ENCODE measurements around the gene SLC38A6. TPM values are rescaled to one million over a fixed set of nuclear protein-coding genes. Genes with fewer than 3 reads are reported as not detected.

Gene SLC38A6
- total and polyA plus RNA-seq, 2 of the 13 experiments (the other 11 are each of a cell fraction or from before 2014, with no cell fraction given): 6.9 to 22.1 TPM

GRCh38 chr14:61019537-61019936 lies 38.5 kb downstream of the SLC38A6 start:
- H2AFZ ChIP-seq (ENCODE audit: low read length): no peak overlapping the region
- no peaks in the 10 kb centered on the region for H3K27me3 ChIP-seq (ENCODE audit: control insufficient read depth in 1 of 2, insufficient read depth in 2 of 2, low read length in 2 of 2)
- H3K4me1 ChIP-seq (ENCODE audit: insufficient read depth, low read length): no peaks in the 10 kb centered on the region
- no peak for FAIRE-seq
- no peak overlapping the region for H3K9ac ChIP-seq (ENCODE audit: insufficient read depth, low read depth, low read length)
- H3K4me3 ChIP-seq (replicated peaks in 1 of 3; ENCODE audit: insufficient read depth in 1 of 3, low read depth in 2 of 3, low read length in 3 of 3): no peak overlapping the region
- CTCF ChIA-PET (ENCODE audit: low intra/inter-chr PET ratio, low total read pairs): no interaction called here
- no TSS peak for BruUV-seq (replicated peaks)
- no peak for DNase-seq (ENCODE audit: low spot score)
- no peaks in the 10 kb centered on the region for H4K20me1 ChIP-seq (ENCODE audit: insufficient read depth, low read length)
- POLR2A ChIA-PET: no interaction called here
- intact Hi-C loops (cut with micrococcal nuclease; ENCODE audit: unreplicated experiment): no loop called here
- H3K79me2 ChIP-seq (ENCODE audit: insufficient read depth, low read length): no peaks in the 10 kb centered on the region
- no peak overlapping the region for H3K27ac ChIP-seq (ENCODE audit: extremely low read length, insufficient read depth, low read length)
- no peak overlapping the region for H3K4me2 ChIP-seq (ENCODE audit: low read depth, low read length)
- in situ Hi-C loops (cut with HindIII; ENCODE audit: extremely low pct_ligation_motif_present, low pct_unique_long_range_greater_than_20kb): no loop called here
- no peaks in the 10 kb centered on the region for H3K36me3 ChIP-seq (replicated peaks in 1 of 2; ENCODE audit: control insufficient read depth in 1 of 2, insufficient read depth in 2 of 2, low read length in 2 of 2)
- ATAC-seq: no peak
- 84% methylated on average over 1 of the region's 1 CpG for WGBS (ENCODE audit: low lambda C conversion rate)
- no peaks in the 10 kb centered on the region for H3K9me3 ChIP-seq (ENCODE audit: low read length)
- TF ChIP-seq FOXJ3 (CRISPR knock-in tag; IDR thresholded peaks at IDR 0.05; ENCODE audit: borderline replicate concordance): no peak
- no peak for TF ChIP-seq ZNF292 (CRISPR knock-in tag; IDR thresholded peaks at IDR 0.05; ENCODE audit: borderline replicate concordance, low read depth)
- TF ChIP-seq REPIN1 (CRISPR knock-in tag; IDR thresholded peaks at IDR 0.05; ENCODE audit: borderline replicate concordance, low read depth): no peak
- TF ChIP-seq MIXL1 (CRISPR knock-in tag; IDR thresholded peaks at IDR 0.05): no peak
- no peak for TF ChIP-seq KAT8 (CRISPR knock-in tag; IDR thresholded peaks at IDR 0.05)
- no peak for TF ChIP-seq THAP8 (CRISPR knock-in tag; IDR thresholded peaks at IDR 0.05; ENCODE audit: borderline replicate concordance)
- no peak for TF ChIP-seq POGZ (CRISPR knock-in tag; IDR thresholded peaks at IDR 0.05)
- no peak for TF ChIP-seq DZIP1 (CRISPR knock-in tag; IDR thresholded peaks at IDR 0.05)
- TF ChIP-seq HBP1 (CRISPR knock-in tag; IDR thresholded peaks at IDR 0.05; ENCODE audit: low read depth): no peak
- TF ChIP-seq NFAT5 (CRISPR knock-in tag; IDR thresholded peaks at IDR 0.05): no peak
- TF ChIP-seq EZH2 (conservative IDR thresholded peaks at IDR 0.05; ENCODE audit: low read depth, low read length): no peak
- TF ChIP-seq RFXAP (CRISPR knock-in tag; IDR thresholded peaks at IDR 0.05; ENCODE audit: borderline replicate concordance): no peak
- no peak for TF ChIP-seq NRL (CRISPR knock-in tag; IDR thresholded peaks at IDR 0.05; ENCODE audit: borderline replicate concordance)
- TF ChIP-seq ZNF251 (CRISPR knock-in tag; IDR thresholded peaks at IDR 0.05): no peak
- TF ChIP-seq ZNF383 (CRISPR knock-in tag; IDR thresholded peaks at IDR 0.05; ENCODE audit: borderline replicate concordance): no peak
- TF ChIP-seq MATR3 (CRISPR knock-in tag; IDR thresholded peaks at IDR 0.05): no peak

Data from HepG2 (cell line).